ENCODE data around the gene DPP6. TPM values are rescaled to one million over a fixed set of nuclear protein-coding genes. Genes with fewer than 3 reads are reported as not detected.

DPP6 gene
- polyA plus RNA-seq, 2 of the 4 experiments (the other 2 are of a cell fraction): not detected

DNA sequence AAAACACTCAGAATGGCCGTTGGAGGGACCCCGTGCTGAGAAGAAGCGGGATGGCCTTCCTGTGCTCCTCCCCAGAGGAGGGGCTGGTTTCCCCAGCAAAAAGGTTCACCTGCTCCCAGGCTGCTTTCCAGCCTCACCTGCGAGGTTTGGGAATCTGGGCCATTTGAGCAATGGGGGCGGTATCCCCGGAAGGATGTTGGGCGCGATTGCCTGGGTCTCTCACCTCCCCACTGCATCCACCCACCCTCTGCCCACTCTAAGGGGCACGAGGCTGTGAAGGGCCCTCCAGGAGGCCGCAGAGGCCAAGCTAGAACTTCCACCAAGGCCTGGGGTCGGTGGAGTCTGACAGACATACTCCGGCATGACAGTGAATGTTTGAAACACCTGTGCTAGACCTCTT, 803.2 kb downstream of the DPP6 start:
- no peaks in the 10 kb centered on the region for H3K4me1 ChIP-seq
- no peak overlapping the region for H3K4me3 ChIP-seq
- ATAC-seq (no peak), FAIRE-seq (no peak), DNase-seq (ENCODE audit: low read depth in 1 of 2, low spot score in 1 of 2) (no peak)
- H3K27ac ChIP-seq: no peak overlapping the region
- TF ChIP-seq SMC3 (IDR thresholded peaks at IDR 0.05) (no peak), CEBPB (IDR thresholded peaks at IDR 0.05) (no peak), EHMT2 (IDR thresholded peaks at IDR 0.05; ENCODE audit: low read depth) (no peak), CHD2 (IDR thresholded peaks at IDR 0.05; ENCODE audit: low read length, partially characterized antibody) (no peak), RCOR1 (IDR thresholded peaks at IDR 0.05; ENCODE audit: low read depth, low read length) (no peak), NFE2L2 (conservative IDR thresholded peaks at IDR 0.05; ENCODE audit: low read length) (no peak), HES2 (IDR thresholded peaks at IDR 0.05) (no peak), HMGXB4 (CRISPR knock-in tag; IDR thresholded peaks at IDR 0.05; ENCODE audit: borderline replicate concordance) (no peak), HOXB5 (CRISPR knock-in tag; IDR thresholded peaks at IDR 0.05) (no peak), NR3C1 (IDR thresholded peaks at IDR 0.05) (no peak), GATA3 (IDR thresholded peaks at IDR 0.05; ENCODE audit: borderline replicate concordance) (no peak), PHF8 (IDR thresholded peaks at IDR 0.05; ENCODE audit: borderline replicate concordance, low read depth) (no peak)
- ChIA-PET POLR2A (no interaction called here), CTCF (no interaction called here)
- 35% methylated on average over 11 of the region's 12 CpGs for WGBS (ENCODE audit: missing lambda C conversion rate)
- H3K9me3 ChIP-seq: no peaks in the 10 kb centered on the region
- no peak overlapping the region for H3K4me2 ChIP-seq

DNA sequence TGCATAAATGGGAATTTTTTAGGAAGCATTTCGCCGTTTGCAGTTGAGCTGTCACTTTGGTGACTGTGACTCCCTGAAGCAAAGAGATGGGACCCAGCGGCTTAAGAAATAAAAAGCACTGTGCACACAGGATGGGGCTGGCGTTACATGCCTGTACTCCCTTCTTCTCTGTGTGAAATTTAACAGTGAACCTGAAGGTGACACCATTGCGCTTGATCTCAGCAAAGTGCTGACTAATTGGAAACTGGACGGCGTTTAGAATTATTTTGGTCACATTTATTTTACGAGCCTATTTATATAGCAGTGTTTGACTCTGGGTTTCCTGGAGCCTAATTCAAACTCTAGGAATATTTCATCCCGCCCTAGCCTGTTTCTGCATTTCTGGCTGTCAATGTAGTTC, 804.5 kb downstream of the DPP6 start:
- Histone ChIP-seq H3K4me1 (no peaks in the 10 kb centered on the region), H3K4me2 (no peak overlapping the region), H3K4me3 (no peak overlapping the region), H3K27ac (no peak overlapping the region), H3K9me3 (no peaks in the 10 kb centered on the region)
- no peak for ATAC-seq
- FAIRE-seq: no peak
- TF ChIP-seq MAFK (IDR thresholded peaks at IDR 0.05; ENCODE audit: partially characterized antibody): peak; percentile 41
- TF ChIP-seq SMC3 (IDR thresholded peaks at IDR 0.05): no peak
- 66% methylated on average over 9 of the region's 9 CpGs for whole genome bisulfite sequencing (ENCODE audit: missing lambda C conversion rate)
- CTCF ChIA-PET: no interaction called here
- POLR2A ChIA-PET: no interaction called here
- no peak for DNase-seq (ENCODE audit: low read depth in 1 of 2, low spot score in 1 of 2)

GRCh38 chr7:154857240-154857639, 805.0 kb downstream of the DPP6 start:
- no peak for ATAC-seq
- ChIA-PET POLR2A (no interaction called here), CTCF (no interaction called here)
- TF ChIP-seq CBX2 (IDR thresholded peaks at IDR 0.05; ENCODE audit: borderline replicate concordance, low read depth): no peak
- Histone ChIP-seq H3K9me3 (no peaks in the 10 kb centered on the region), H3K4me2 (no peak overlapping the region), H3K4me3 (no peak overlapping the region), H3K4me1 (no peaks in the 10 kb centered on the region), H3K27ac (no peak overlapping the region)
- DNase-seq (ENCODE audit: low read depth in 1 of 2, low spot score in 1 of 2): no peak
- no peak for FAIRE-seq
- 30% methylated on average over 3 of the region's 3 CpGs for WGBS (ENCODE audit: missing lambda C conversion rate)

DNA sequence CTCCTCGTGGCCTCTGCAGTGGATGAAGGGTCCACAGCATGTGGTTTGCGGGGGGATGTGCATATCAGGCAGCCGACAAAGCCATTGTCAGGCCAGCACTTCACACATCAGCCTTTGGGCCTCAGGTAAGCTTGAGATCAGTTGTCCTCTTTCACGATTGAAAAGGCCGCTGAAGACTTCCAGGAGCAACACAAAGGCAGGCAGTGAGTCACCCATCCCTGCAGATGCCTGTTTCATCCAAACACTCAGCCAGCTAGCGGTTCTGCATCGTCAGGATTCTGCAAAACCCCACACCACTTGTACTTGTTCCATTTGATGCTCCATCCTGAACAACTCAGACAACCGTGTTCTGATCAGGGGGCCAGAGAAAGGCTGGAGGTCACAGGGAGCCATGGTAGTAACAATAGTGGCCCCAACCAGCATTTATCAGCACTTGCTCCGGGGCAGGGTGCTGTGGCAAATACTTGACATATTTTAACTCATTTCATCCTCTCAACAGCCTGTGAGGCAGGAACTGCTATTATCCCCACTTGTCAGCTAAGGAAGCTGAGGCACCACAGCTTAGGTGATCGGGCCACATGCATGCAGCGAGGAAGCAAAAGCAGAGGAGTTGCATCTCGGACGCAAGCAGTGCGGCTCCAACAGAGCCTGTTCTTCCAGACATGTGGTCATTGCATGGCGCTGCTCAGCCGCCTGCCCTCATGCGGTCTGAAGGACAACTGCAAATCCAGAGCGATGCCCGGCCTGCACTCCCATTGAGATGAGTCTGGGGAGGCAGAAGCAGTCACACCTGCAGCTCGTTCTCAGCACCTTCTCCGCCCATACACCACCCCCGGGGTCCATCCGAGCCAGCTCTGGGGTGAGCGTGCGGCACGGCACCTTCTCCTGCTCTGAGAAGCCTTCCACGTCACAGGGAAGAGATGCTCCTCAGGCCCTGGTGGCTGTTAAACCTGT, 805.8 kb downstream of the DPP6 start:
- ChIA-PET POLR2A (no interaction called here), CTCF (no interaction called here)
- Histone ChIP-seq H3K9me3 (no peaks in the 10 kb centered on the region), H3K4me3 (no peak overlapping the region), H3K27ac (no peak overlapping the region), H3K4me2 (no peak overlapping the region), H3K4me1 (no peaks in the 10 kb centered on the region)
- TF ChIP-seq HOXB13 (CRISPR knock-in tag; IDR thresholded peaks at IDR 0.05; ENCODE audit: low read depth): no peak
- peak; percentile 22 to 31 for DNase-seq (ENCODE audit: low read depth in 1 of 2, low spot score in 1 of 2)
- peak; percentile 61 to 90; a peak in 4 of 6 replicates for ATAC-seq
- no peak for FAIRE-seq
- WGBS (ENCODE audit: missing lambda C conversion rate): 38% methylated on average over 19 of the region's 27 CpGs
